CD14-positive monocyte (primary cell): ENCODE measurements around the gene EFNA1. TPM values are rescaled to one million over a fixed set of nuclear protein-coding genes. Genes with fewer than 3 reads are reported as not detected.
A peak's percentile ranks its signal among the peaks of the same experiment; 100 is the strongest.

Experiments
- DNase-seq, 3 donors: peaks; one replicate each; pipeline ENCODE4 v3.0.0-alpha.2; 2011 to 2022
- H2AFZ ChIP-seq: 2 replicates; pipeline ENCODE4 v1.6.0; 2012; ENCODE audit warnings: mild to moderate bottlenecking, low read depth, low read length, inconsistent platforms; ENCODE audit not compliant: insufficient read depth, poor library complexity, severe bottlenecking
- H3K27ac ChIP-seq, 2 donors: 1 replicate in 1 of 2; 2 replicates in 1 of 2; pipeline ENCODE4 v1.5.1; 2012 to 2013; ENCODE audit warnings: low read length in 2 of 2, control low read depth in 1 of 2, inconsistent platforms in 1 of 2, low read depth in 1 of 2, mild to moderate bottlenecking in 1 of 2
- H3K27me3 ChIP-seq, 2 donors: one replicate each; pipeline versions ENCODE4 v1.6.0 to v1.6.1; 2011 to 2013; ENCODE audit warnings: low read length in 2 of 2; ENCODE audit not compliant: control insufficient read depth in 2 of 2, insufficient read depth in 2 of 2
- H3K36me3 ChIP-seq, 2 donors: replicated peaks in 1 of 2; 1 replicate in 1 of 2; 2 replicates in 1 of 2; pipeline versions ENCODE4 v1.5.1 to v1.6.1; 2012 to 2013; ENCODE audit warnings: low read length in 2 of 2, control low read depth in 1 of 2, inconsistent platforms in 1 of 2, mild to moderate bottlenecking in 1 of 2; ENCODE audit not compliant: insufficient read depth in 2 of 2, control insufficient read depth in 1 of 2
- H3K4me1 ChIP-seq, 2 donors: 1 replicate in 1 of 2; 2 replicates in 1 of 2; pipeline versions ENCODE4 v1.5.1 to v1.6.1; 2012 to 2013; ENCODE audit warnings: low read length in 2 of 2, control low read depth in 1 of 2, inconsistent platforms in 1 of 2, mild to moderate bottlenecking in 1 of 2, moderate library complexity in 1 of 2; ENCODE audit not compliant: insufficient read depth in 2 of 2, control insufficient read depth in 1 of 2
- H3K4me2 ChIP-seq: replicated peaks from 2 replicates; pipeline ENCODE3; 2012; ENCODE audit warnings: low read length, moderate library complexity, mild to moderate bottlenecking; ENCODE audit not compliant: poor library complexity, severe bottlenecking; ENCODE audit errors: extremely low read depth
- H3K4me3 ChIP-seq, 3 experiments: fragments of 200-600 bp in 1 of 3; sonication (generic) in 1 of 3; replicated peaks in 1 of 3; 1 replicate in 2 of 3; 2 replicates in 1 of 3; pipeline ENCODE4 v1.5.1; 2011 to 2013; ENCODE audit warnings: low read length in 3 of 3, mild to moderate bottlenecking in 3 of 3, control low read depth in 2 of 3, low read depth in 2 of 3, inconsistent platforms in 1 of 3, moderate library complexity in 1 of 3
- H3K79me2 ChIP-seq: 2 replicates; pipeline ENCODE4 v1.6.0; 2012; ENCODE audit warnings: mild to moderate bottlenecking, control low read depth, inconsistent platforms, low read length, moderate library complexity; ENCODE audit not compliant: insufficient read depth
- H3K9ac ChIP-seq: 2 replicates; pipeline ENCODE4 v1.6.0; 2017; ENCODE audit warnings: low read length, mild to moderate bottlenecking; ENCODE audit not compliant: insufficient read depth, poor library complexity, severe bottlenecking
- H3K9me3 ChIP-seq, 2 donors: replicated peaks in 1 of 2; 1 replicate in 1 of 2; 2 replicates in 1 of 2; pipeline versions ENCODE4 v1.5.1 to v1.6.1; 2012 to 2013; ENCODE audit warnings: low read length in 2 of 2, control low read depth in 1 of 2; ENCODE audit not compliant: control insufficient read depth in 1 of 2, insufficient read depth in 1 of 2
- H4K20me1 ChIP-seq: 2 replicates; pipeline ENCODE4 v1.6.0; 2012; ENCODE audit warnings: mild to moderate bottlenecking, low read length, control low read depth, moderate library complexity; ENCODE audit not compliant: insufficient read depth
- H3K27ac Mint-ChIP-seq, 7 donors: one replicate each; pipeline ENCODE4 v1.8.0; 2020; ENCODE audit warnings: mild to moderate bottlenecking in 7 of 7, mixed read lengths in 7 of 7, moderate library complexity in 6 of 7, inconsistent platforms in 2 of 7
- H3K27me3 Mint-ChIP-seq, 3 donors: one replicate each; pipeline ENCODE4 v1.8.0; 2021 to 2022; ENCODE audit warnings: low read depth in 3 of 3, mild to moderate bottlenecking in 3 of 3, mixed read lengths in 3 of 3, moderate library complexity in 3 of 3, inconsistent platforms in 1 of 3
- H3K36me3 Mint-ChIP-seq, 2 donors: one replicate each; pipeline ENCODE4 v1.8.0; 2020; ENCODE audit warnings: mixed read lengths in 2 of 2, inconsistent platforms in 1 of 2, mild to moderate bottlenecking in 1 of 2
- H3K4me1 Mint-ChIP-seq: one replicate; pipeline ENCODE4 v1.8.0; 2020; ENCODE audit warnings: mild to moderate bottlenecking, mixed read lengths
- H3K4me3 Mint-ChIP-seq, 2 donors: one replicate each; pipeline ENCODE4 v1.8.0; 2020; ENCODE audit warnings: mild to moderate bottlenecking in 2 of 2, mixed read lengths in 2 of 2, moderate library complexity in 1 of 2
- H3K9me3 Mint-ChIP-seq, 7 donors: one replicate each; pipeline ENCODE4 v1.8.0; 2020 to 2022; ENCODE audit warnings: mixed read lengths in 7 of 7, mild to moderate bottlenecking in 6 of 7, moderate library complexity in 6 of 7, inconsistent platforms in 2 of 7
- WGBS: methylation state at CpG from one replicate; pipeline ENCODE4 v1.1.5; 2013; ENCODE audit warnings: missing lambda C conversion rate; ENCODE audit not compliant: insufficient coverage; 5-methylcytosine and 5-hydroxymethylcytosine counted together
- intact Hi-C, 2 donors: fragments of 100-400 bp; cut with micrococcal nuclease; formaldehyde crosslinking; loops; one replicate each; pipeline versions ENCODE4 v1.15.0 to v1.15.1; 2023
- polyA plus RNA-seq, 3 donors: library from polyadenylated mRNA; depleted of rRNA in 1 of 3; unstranded in 2 of 3; stranded (reverse) in 1 of 3; fragments of 300-500 nt in 2 of 3; fragments of >200 nt in 1 of 3; fragmentation: Illumina TruSeq in 2 of 3; gene quantifications; 1 replicate in 2 of 3; 2 replicates in 1 of 3; pipeline ENCODE4 v1.2.3, GENCODE V29; 2012 to 2021
- TF ChIP-seq, protein P1 (sequence below): fragments of 200-600 bp; IDR thresholded peaks from one replicate; pipeline ENCODE4 v1.8.0; 2022; ENCODE audit warnings: antibody characterized with exemption, mild to moderate bottlenecking

The EFNA1 gene
- polyA plus RNA-seq, 3 donors, result 1.2 TPM; not detected in 2

GRCh38 chr1:155085504-155086127 is 42.1 kb upstream of the EFNA1 start:
- peaks cover 31 to 40% (median 39%) of the 10 kb centered on the region in 3 donors for H3K27me3 Mint-ChIP-seq
- TF ChIP-seq, protein P1, sequence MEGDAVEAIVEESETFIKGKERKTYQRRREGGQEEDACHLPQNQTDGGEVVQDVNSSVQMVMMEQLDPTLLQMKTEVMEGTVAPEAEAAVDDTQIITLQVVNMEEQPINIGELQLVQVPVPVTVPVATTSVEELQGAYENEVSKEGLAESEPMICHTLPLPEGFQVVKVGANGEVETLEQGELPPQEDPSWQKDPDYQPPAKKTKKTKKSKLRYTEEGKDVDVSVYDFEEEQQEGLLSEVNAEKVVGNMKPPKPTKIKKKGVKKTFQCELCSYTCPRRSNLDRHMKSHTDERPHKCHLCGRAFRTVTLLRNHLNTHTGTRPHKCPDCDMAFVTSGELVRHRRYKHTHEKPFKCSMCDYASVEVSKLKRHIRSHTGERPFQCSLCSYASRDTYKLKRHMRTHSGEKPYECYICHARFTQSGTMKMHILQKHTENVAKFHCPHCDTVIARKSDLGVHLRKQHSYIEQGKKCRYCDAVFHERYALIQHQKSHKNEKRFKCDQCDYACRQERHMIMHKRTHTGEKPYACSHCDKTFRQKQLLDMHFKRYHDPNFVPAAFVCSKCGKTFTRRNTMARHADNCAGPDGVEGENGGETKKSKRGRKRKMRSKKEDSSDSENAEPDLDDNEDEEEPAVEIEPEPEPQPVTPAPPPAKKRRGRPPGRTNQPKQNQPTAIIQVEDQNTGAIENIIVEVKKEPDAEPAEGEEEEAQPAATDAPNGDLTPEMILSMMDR, result no peak
- intact Hi-C loops, result loop anchor here in 1 of 2 donors (5.0 to 10.0 kb wide), 3 partner anchors 33 to 531 kb away; partner anchors contain the start of genes ADAM15 and UBE2Q1
- H3K4me1 ChIP-seq, result peaks cover 43 to 52% of the 10 kb centered on the region in 2 donors
- WGBS, result under 1% methylated on average over 22 of the region's 32 CpGs
- peak; percentile 68 to 74 (median 70) for DNase-seq
- no peaks in the 10 kb centered on the region for H3K36me3 ChIP-seq
- peaks cover 40% of the 10 kb centered on the region for H3K4me1 Mint-ChIP-seq
- peak overlapping the region; percentile 94 for H3K4me2 ChIP-seq
- peaks cover 30 to 38% of the 10 kb centered on the region in 2 donors for H3K27me3 ChIP-seq
- H3K79me2 ChIP-seq, result no peaks in the 10 kb centered on the region
- H3K27ac Mint-ChIP-seq, result peak overlapping the region; percentile 92 to 98 (median 98)
- H2AFZ ChIP-seq, result peak overlapping the region; percentile 95
- H3K27ac ChIP-seq, result peak overlapping the region; percentile 71 to 77
- H3K4me3 ChIP-seq, result peak overlapping the region; percentile 67 to 96 (median 75)
- H3K9ac ChIP-seq, result peak overlapping the region; percentile 66
- peaks cover 9 to 10% of the 10 kb centered on the region in 2 donors for H3K36me3 Mint-ChIP-seq
- H4K20me1 ChIP-seq, result peaks cover 36% of the 10 kb centered on the region
- peak overlapping the region; percentile 95 to 97 for H3K4me3 Mint-ChIP-seq
- peaks cover 0 to 22% (median 9%) of the 10 kb centered on the region in 7 donors for H3K9me3 Mint-ChIP-seq
- peaks cover 0 to 16% of the 10 kb centered on the region in 2 donors for H3K9me3 ChIP-seq

DNA sequence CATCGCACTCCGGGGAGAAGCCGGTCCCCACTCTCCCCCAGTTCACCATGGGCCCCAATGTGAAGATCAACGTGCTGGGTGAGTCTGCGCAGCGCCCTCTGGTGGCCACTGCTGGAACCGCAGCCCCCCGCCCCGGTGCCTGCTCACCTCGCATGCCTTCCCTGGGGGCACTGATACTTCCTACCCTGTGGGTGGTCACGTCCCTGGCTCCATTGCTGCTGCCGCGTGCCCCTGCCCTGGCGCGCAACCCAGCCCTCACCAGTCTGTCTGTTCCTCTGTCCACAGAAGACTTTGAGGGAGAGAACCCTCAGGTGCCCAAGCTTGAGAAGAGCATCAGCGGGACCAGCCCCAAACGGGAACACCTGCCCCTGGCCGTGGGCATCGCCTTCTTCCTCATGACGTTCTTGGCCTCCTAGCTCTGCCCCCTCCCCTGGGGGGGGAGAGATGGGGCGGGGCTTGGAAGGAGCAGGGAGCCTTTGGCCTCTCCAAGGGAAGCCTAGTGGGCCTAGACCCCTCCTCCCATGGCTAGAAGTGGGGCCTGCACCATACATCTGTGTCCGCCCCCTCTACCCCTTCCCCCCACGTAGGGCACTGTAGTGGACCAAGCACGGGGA is 41.4 kb upstream of the EFNA1 start:
- H3K27ac Mint-ChIP-seq, result no peak overlapping the region
- peaks cover 9 to 10% of the 10 kb centered on the region in 2 donors for H3K36me3 Mint-ChIP-seq
- peak overlapping the region; percentile 21 to 53 for H3K4me3 Mint-ChIP-seq
- peak overlapping the region in 1 of 3 experiments; percentile 96 for H3K4me3 ChIP-seq
- H3K27ac ChIP-seq, result no peak overlapping the region
- peak overlapping the region; percentile 95 for H2AFZ ChIP-seq
- no peaks in the 10 kb centered on the region for H3K36me3 ChIP-seq
- intact Hi-C loops, result loop anchor here in 1 of 2 donors (5.0 to 10.0 kb wide), 3 partner anchors 34 to 531 kb away; partner anchors contain the start of genes ADAM15 and UBE2Q1
- peaks cover 30% of the 10 kb centered on the region for H4K20me1 ChIP-seq
- H3K9me3 Mint-ChIP-seq, result peaks cover 0 to 19% (median 5%) of the 10 kb centered on the region in 7 donors
- H3K79me2 ChIP-seq, result no peaks in the 10 kb centered on the region
- TF ChIP-seq, protein P1, result peak; percentile 100
- peaks cover 0 to 12% of the 10 kb centered on the region in 2 donors for H3K9me3 ChIP-seq
- peaks cover 28 to 35% (median 34%) of the 10 kb centered on the region in 3 donors for H3K27me3 Mint-ChIP-seq
- H3K27me3 ChIP-seq, result peaks cover 23 to 31% of the 10 kb centered on the region in 2 donors
- peaks cover 39% of the 10 kb centered on the region for H3K4me1 Mint-ChIP-seq
- H3K4me2 ChIP-seq, result peak overlapping the region; percentile 94
- DNase-seq, result peak; percentile 48 to 70 (median 61)
- H3K4me1 ChIP-seq, result peaks cover 37 to 46% of the 10 kb centered on the region in 2 donors
- H3K9ac ChIP-seq, result no peak overlapping the region
- WGBS, result 14% methylated on average over 18 of the region's 24 CpGs
